Stomach (tissue), 9 donors: ENCODE data around the gene PLET1. TPM values are rescaled to one million over a fixed set of nuclear protein-coding genes. Genes with fewer than 3 reads are reported as not detected.

Experiments
- DNase-seq, 2 donors: peaks; one replicate each; pipeline versions ENCODE4 v3.0.0 to v3.0.0-alpha.2; 2013 to 2019
- H3K27ac ChIP-seq, 5 donors: fragments of 200-600 bp in 4 of 5; sonication (generic) in 4 of 5; one replicate each; pipeline ENCODE4 v1.5.1; 2013 to 2019; ENCODE audit warnings: mild to moderate bottlenecking in 1 of 5, moderate library complexity in 1 of 5
- H3K27me3 ChIP-seq, 3 donors: fragments of 200-600 bp; sonication (generic); one replicate each; pipeline ENCODE4 v1.5.1; 2017 to 2019; ENCODE audit warnings: mixed run types in 1 of 3
- H3K36me3 ChIP-seq, 4 donors: fragments of 200-600 bp; sonication (generic); 1 replicate in 3 of 4; 2 replicates in 1 of 4; pipeline ENCODE4 v1.5.1; 2016 to 2019
- H3K4me1 ChIP-seq, 4 donors: fragments of 200-600 bp; sonication (generic); one replicate each; pipeline ENCODE4 v1.5.1; 2016 to 2019
- H3K4me3 ChIP-seq, 4 donors: fragments of 200-600 bp; sonication (generic) in 3 of 4; one replicate each; pipeline ENCODE4 v1.5.1; 2016 to 2019; ENCODE audit warnings: mild to moderate bottlenecking in 1 of 4
- H3K9me3 ChIP-seq, 4 donors: fragments of 200-600 bp; sonication (generic); one replicate each; pipeline ENCODE4 v1.5.1; 2016 to 2019
- CTCF ChIP-seq, 7 experiments: fragments of 450-650 bp in 4 of 7; fragments of 200-600 bp in 3 of 7; sonication (generic) in 3 of 7; IDR thresholded peaks; one replicate each; pipeline ENCODE4 v1.5.1; 2016 to 2019; ENCODE audit warnings: antibody characterized with exemption in 7 of 7, control low read depth in 2 of 7, mild to moderate bottlenecking in 1 of 7
- EP300 ChIP-seq: sonication (generic); formaldehyde crosslinking; IDR thresholded peaks from one replicate; pipeline ENCODE4 v1.6.1; 2017; ENCODE audit warnings: antibody characterized with exemption
- POLR2A ChIP-seq, 4 donors: fragments of 450-650 bp; IDR thresholded peaks; one replicate each; pipeline ENCODE4 v1.6.1; 2016; ENCODE audit warnings: antibody characterized with exemption in 4 of 4, control low read depth in 2 of 4, mild to moderate bottlenecking in 1 of 4, moderate library complexity in 1 of 4
- POLR2AphosphoS5 ChIP-seq, 3 donors: sonication (generic); formaldehyde crosslinking; IDR thresholded peaks; one replicate each; pipeline ENCODE4 v1.6.1; 2016; ENCODE audit warnings: antibody characterized with exemption in 3 of 3
- WGBS, 5 donors: extraction: QIAGEN DNeasy Blood & Tissue Kit in 3 of 5; methylation state at CpG; one replicate each; pipeline versions ENCODE4 v1.1.5 to v1.1.7; 2013 to 2018; 5-methylcytosine and 5-hydroxymethylcytosine counted together
- intact Hi-C: fragments of 100-400 bp; cut with DNase I; formaldehyde crosslinking; loops from one replicate; pipeline ENCODE4 v1.15.1; 2023; ENCODE audit warnings: low total_unique reads
- polyA plus RNA-seq, 3 donors: library from polyadenylated mRNA; stranded (reverse); fragments of 200-250 nt; gene quantifications; one replicate each; pipeline ENCODE4 v1.2.3, GENCODE V29; 2013
- total RNA-seq, 5 donors: library from RNA; depleted of rRNA; stranded (reverse); fragments of >200 nt; gene quantifications; one replicate each; pipeline versions ENCODE4 v1.1.0 to v1.2.3, GENCODE V29; 2014 to 2016
- donor health status: healthy with polysubstance abuse.
- donor health status: Bipolar disorder and iron deficiency.
- donor health status: healthy.

The PLET1 gene
- total and polyA plus RNA-seq, 8 donors, result not detected

GRCh38 chr11:112223121-112223520, 37.5 kb downstream of the PLET1 start:
- peaks cover 12 to 49% (median 33%) of the 10 kb centered on the region in 4 donors for H3K4me1 ChIP-seq
- WGBS, 5 donors, result 20 to 44% (median 41%) methylated on average over 1 of the region's 1 CpG
- intact Hi-C loops, result loop anchor here (5.0 kb wide), 1 partner anchor 54 kb away; no protein-coding TSS in a partner anchor

GRCh38 chr11:112222303-112222702, 38.4 kb downstream of the PLET1 start:
- no peak for DNase-seq
- Histone ChIP-seq H3K36me3 (no peaks in the 10 kb centered on the region), H3K9me3 (no peaks in the 10 kb centered on the region), H3K27me3 (no peaks in the 10 kb centered on the region), H3K27ac (peak overlapping the region in 1 of 5 donors; percentile 53), H3K4me3 (no peak overlapping the region), H3K4me1 (peaks cover 3 to 41% (median 27%) of the 10 kb centered on the region in 4 donors)
- WGBS, 5 donors, result 60 to 86% (median 80%) methylated on average over 4 of the region's 4 CpGs
- intact Hi-C loops, result loop anchor here (5.0 kb wide), 1 partner anchor 55 kb away; no protein-coding TSS in a partner anchor
- TF ChIP-seq POLR2A (IDR thresholded peaks at IDR 0.05), result no peak
- TF ChIP-seq CTCF (IDR thresholded peaks at IDR 0.05), result no peak
- TF ChIP-seq EP300, result no peak
- TF ChIP-seq POLR2AphosphoS5 (IDR thresholded peaks at IDR 0.05), result no peak

More at GRCh38 chr11:112223121-112223520, 37.5 kb downstream of the PLET1 start:
- Histone ChIP-seq H3K27me3 (no peaks in the 10 kb centered on the region), H3K36me3 (no peaks in the 10 kb centered on the region), H3K27ac (peak overlapping the region in 1 of 5 donors; percentile 8), H3K4me3 (no peak overlapping the region), H3K9me3 (no peaks in the 10 kb centered on the region)
- DNase-seq, result no peak
- no peak for TF ChIP-seq POLR2A (IDR thresholded peaks at IDR 0.05)
- no peak for TF ChIP-seq EP300
- TF ChIP-seq POLR2AphosphoS5 (IDR thresholded peaks at IDR 0.05), result no peak
- no peak for TF ChIP-seq CTCF (IDR thresholded peaks at IDR 0.05)

- H3K27ac ChIP-seq, result peak overlapping the region in 4 of 5 donors; percentile 31 to 64 (median 54)
- H3K36me3 ChIP-seq, result no peaks in the 10 kb centered on the region
- peak in 1 of 2 donors; percentile 36 for DNase-seq
- intact Hi-C loops, result loop anchor here (5.0 kb wide), 1 partner anchor 56 kb away; no protein-coding TSS in a partner anchor
- H3K4me3 ChIP-seq, result no peak overlapping the region
- WGBS, 5 donors, result 7 to 36% (median 23%) methylated on average over 3 of the region's 3 CpGs
- no peaks in the 10 kb centered on the region for H3K9me3 ChIP-seq
- peaks cover 0 to 35% (median 23%) of the 10 kb centered on the region in 4 donors for H3K4me1 ChIP-seq
- no peaks in the 10 kb centered on the region for H3K27me3 ChIP-seq
- no peak for TF ChIP-seq EP300
- no peak for TF ChIP-seq POLR2AphosphoS5 (IDR thresholded peaks at IDR 0.05)
- TF ChIP-seq CTCF (IDR thresholded peaks at IDR 0.05), result no peak
- TF ChIP-seq POLR2A (IDR thresholded peaks at IDR 0.05), result no peak
Observed at GRCh38 chr11:112221274-112221835, 39.3 kb downstream of the PLET1 start.

GRCh38 chr11:112219476-112220232, 41.0 kb downstream of the PLET1 start:
- Histone ChIP-seq H3K4me1 (peaks cover 0 to 28% (median 20%) of the 10 kb centered on the region in 4 donors), H3K4me3 (no peak overlapping the region), H3K27me3 (no peaks in the 10 kb centered on the region), H3K27ac (no peak overlapping the region), H3K9me3 (no peaks in the 10 kb centered on the region), H3K36me3 (no peaks in the 10 kb centered on the region)
- intact Hi-C loops, result loop anchor here (5.0 kb wide), 1 partner anchor 58 kb away; no protein-coding TSS in a partner anchor
- peak in 1 of 2 donors; percentile 93 for DNase-seq
- 32 to 35% (median 33%) methylated on average over 7 of the region's 7 CpGs for WGBS, 5 donors
- TF ChIP-seq CTCF (IDR thresholded peaks at IDR 0.05), result peak in 5 of 7 experiments; percentile 55 to 89 (median 66)
- no peak for TF ChIP-seq POLR2AphosphoS5 (IDR thresholded peaks at IDR 0.05)
